ENCODE data around the gene SRGN. TPM values are rescaled to one million over a fixed set of nuclear protein-coding genes. Genes with fewer than 3 reads are reported as not detected.
"Not testable (repeated sequence)": the region's sequence is repeated elsewhere in the genome, so short reads cannot be mapped to it uniquely, and the experiment has no call there.

The SRGN gene
- total RNA-seq, 1 donor from 2014 or later: 1,350 TPM

- Mint-ChIP-seq H3K4me1 (ENCODE audit: low read depth) (no peaks in the 10 kb centered on the region), H3K36me3 (ENCODE audit: low read depth) (peaks cover 15% of the 10 kb centered on the region), H3K9me3 (no peaks in the 10 kb centered on the region), H3K27me3 (ENCODE audit: low read depth) (no peaks in the 10 kb centered on the region), H3K27ac (no peak overlapping the region), H3K4me3 (ENCODE audit: low read depth) (no peak overlapping the region)
- intact Hi-C loops (cut with micrococcal nuclease): no loop called here
- DNase-seq (ENCODE audit: low spot score): no peak
Observed at GRCh38 chr10:69139961-69140360, 52.1 kb downstream of the SRGN start.

- no peaks in the 10 kb centered on the region for H3K9me3 Mint-ChIP-seq
- peaks cover 10% of the 10 kb centered on the region for H3K36me3 Mint-ChIP-seq (ENCODE audit: low read depth)
- no peak for DNase-seq (ENCODE audit: low spot score)
- intact Hi-C loops (cut with micrococcal nuclease): no loop called here
- H3K27ac Mint-ChIP-seq: no peak overlapping the region
- no peak overlapping the region for H3K4me3 Mint-ChIP-seq (ENCODE audit: low read depth)
- H3K27me3 Mint-ChIP-seq (ENCODE audit: low read depth): no peaks in the 10 kb centered on the region
- peaks cover 5% of the 10 kb centered on the region for H3K4me1 Mint-ChIP-seq (ENCODE audit: low read depth)
Observed at GRCh38 chr10:69141304-69141703, 53.4 kb downstream of the SRGN start.

- H3K4me1 Mint-ChIP-seq (ENCODE audit: low read depth); DNase-seq (ENCODE audit: low spot score); H3K27ac Mint-ChIP-seq; H3K36me3 Mint-ChIP-seq (ENCODE audit: low read depth); H3K4me3 Mint-ChIP-seq (ENCODE audit: low read depth); intact Hi-C loops (cut with micrococcal nuclease); H3K9me3 Mint-ChIP-seq; H3K27me3 Mint-ChIP-seq (ENCODE audit: low read depth): not testable (repeated sequence)
Observed at GRCh38 chr10:69142074-69142473, 54.2 kb downstream of the SRGN start.

- no peak overlapping the region for H3K27ac Mint-ChIP-seq
- H3K4me3 Mint-ChIP-seq (ENCODE audit: low read depth): no peak overlapping the region
- H3K9me3 Mint-ChIP-seq: no peaks in the 10 kb centered on the region
Observed at GRCh38 chr10:69142983-69143382, 55.1 kb downstream of the SRGN start.

GRCh38 chr10:69145329-69145728 is 57.4 kb downstream of the SRGN start:
- no peak overlapping the region for H3K27ac Mint-ChIP-seq
- peaks cover 14% of the 10 kb centered on the region for H3K4me1 Mint-ChIP-seq (ENCODE audit: low read depth)
- intact Hi-C loops (cut with micrococcal nuclease): no loop called here
- H3K9me3 Mint-ChIP-seq: no peaks in the 10 kb centered on the region
- H3K36me3 Mint-ChIP-seq (ENCODE audit: low read depth): peaks cover 5% of the 10 kb centered on the region
- no peak overlapping the region for H3K4me3 Mint-ChIP-seq (ENCODE audit: low read depth)
- no peaks in the 10 kb centered on the region for H3K27me3 Mint-ChIP-seq (ENCODE audit: low read depth)
- no peak for DNase-seq (ENCODE audit: low spot score)

More at GRCh38 chr10:69142983-69143382, 55.1 kb downstream of the SRGN start:
- peaks cover 7% of the 10 kb centered on the region for H3K36me3 Mint-ChIP-seq (ENCODE audit: low read depth)
- no peaks in the 10 kb centered on the region for H3K27me3 Mint-ChIP-seq (ENCODE audit: low read depth)
- no peak for DNase-seq (ENCODE audit: low spot score)
- peaks cover 12% of the 10 kb centered on the region for H3K4me1 Mint-ChIP-seq (ENCODE audit: low read depth)
- intact Hi-C loops (cut with micrococcal nuclease): no loop called here

- no peaks in the 10 kb centered on the region for H3K9me3 Mint-ChIP-seq
- H3K4me1 Mint-ChIP-seq (ENCODE audit: low read depth): peaks cover 14% of the 10 kb centered on the region
- no peak overlapping the region for H3K4me3 Mint-ChIP-seq (ENCODE audit: low read depth)
- no peaks in the 10 kb centered on the region for H3K27me3 Mint-ChIP-seq (ENCODE audit: low read depth)
- no peak overlapping the region for H3K27ac Mint-ChIP-seq
- DNase-seq (ENCODE audit: low spot score): no peak
- intact Hi-C loops (cut with micrococcal nuclease): no loop called here
- peaks cover 5% of the 10 kb centered on the region for H3K36me3 Mint-ChIP-seq (ENCODE audit: low read depth)
Observed at GRCh38 chr10:69145864-69146263, 58.0 kb downstream of the SRGN start.

- Mint-ChIP-seq H3K4me3 (ENCODE audit: low read depth) (no peak overlapping the region), H3K36me3 (ENCODE audit: low read depth) (peaks cover 5% of the 10 kb centered on the region), H3K27ac (no peak overlapping the region), H3K4me1 (ENCODE audit: low read depth) (peaks cover 14% of the 10 kb centered on the region), H3K9me3 (no peaks in the 10 kb centered on the region), H3K27me3 (ENCODE audit: low read depth) (no peaks in the 10 kb centered on the region)
- DNase-seq (ENCODE audit: low spot score): no peak
- intact Hi-C loops (cut with micrococcal nuclease): no loop called here
Observed at GRCh38 chr10:69146759-69147158, 58.9 kb downstream of the SRGN start.

GRCh38 chr10:69151984-69152383 is 64.1 kb downstream of the SRGN start:
- intact Hi-C loops (cut with micrococcal nuclease): no loop called here
- no peaks in the 10 kb centered on the region for H3K27me3 Mint-ChIP-seq (ENCODE audit: low read depth)
- no peak overlapping the region for H3K27ac Mint-ChIP-seq
- no peak overlapping the region for H3K4me3 Mint-ChIP-seq (ENCODE audit: low read depth)
- no peak for DNase-seq (ENCODE audit: low spot score)
- no peaks in the 10 kb centered on the region for H3K9me3 Mint-ChIP-seq
- peaks cover 2% of the 10 kb centered on the region for H3K36me3 Mint-ChIP-seq (ENCODE audit: low read depth)
- peaks cover 5% of the 10 kb centered on the region for H3K4me1 Mint-ChIP-seq (ENCODE audit: low read depth)

- no peak for DNase-seq (ENCODE audit: low spot score)
- intact Hi-C loops (cut with micrococcal nuclease): no loop called here
- Mint-ChIP-seq H3K27ac (no peak overlapping the region), H3K4me1 (ENCODE audit: low read depth) (peaks cover 2% of the 10 kb centered on the region), H3K27me3 (ENCODE audit: low read depth) (no peaks in the 10 kb centered on the region), H3K36me3 (ENCODE audit: low read depth) (peaks cover 3% of the 10 kb centered on the region), H3K9me3 (no peaks in the 10 kb centered on the region), H3K4me3 (ENCODE audit: low read depth) (no peak overlapping the region)
Observed at GRCh38 chr10:69153227-69153626, 65.3 kb downstream of the SRGN start.

Other genes with a start within 250 kb of the SRGN start
- 57.0 and 63.4 TPM in 2 replicates for gene DDX50, start 186.8 kb upstream of the SRGN start, total RNA-seq
- gene DDX21, start 131.9 kb upstream of the SRGN start, total RNA-seq: 205 and 210 TPM in 2 replicates
- gene KIFBP, start 99.3 kb upstream of the SRGN start, total RNA-seq: 16.7 and 17.1 TPM in 2 replicates
- gene VPS26A, start 36.1 kb downstream of the SRGN start, total RNA-seq: 28.4 and 31.1 TPM in 2 replicates
- 52.8 and 53.1 TPM in 2 replicates for gene SUPV3L1, start 92.1 kb downstream of the SRGN start, total RNA-seq
- gene HKDC1, start 132.2 kb downstream of the SRGN start, total RNA-seq: 0.09 and 0.11 TPM in 2 replicates
- gene HK1, start 190.4 kb downstream of the SRGN start, total RNA-seq: 197 TPM in 2 replicates

Data from activated T-helper 2 cell treated with anti-CD3 and anti-CD28 coated beads, Interferon-gamma antibody, Interleukin-2, Interleukin-4, amounts not matched to agents 10 μg/mL and 5 μg/mL and 100 μg/mL, durations not matched to agents 14 hours and 24 hours and 36 hours (primary cell).